ENCODE results near the gene RELN. TPM values are rescaled to one million over a fixed set of nuclear protein-coding genes. Genes with fewer than 3 reads are reported as not detected.

Gene RELN
- total and polyA plus RNA-seq, 9 of the 15 experiments (the other 6 are each of a cell fraction or from before 2014, with no cell fraction given), result 12.9 to 43.2 (median 18.1) TPM

- Histone ChIP-seq H3K9me1 (ENCODE audit: control insufficient read depth, insufficient read depth, low read length) (no peaks in the 10 kb centered on the region), H4K20me1 (replicated peaks; ENCODE audit: control insufficient read depth, insufficient read depth, low read length) (no peaks in the 10 kb centered on the region; the same call in 1 of the 2 replicates), H3K4me1 (replicated peaks in 1 of 2; ENCODE audit: control insufficient read depth in 2 of 2, insufficient read depth in 2 of 2, low read length in 2 of 2) (peaks cover 0 to 2% of the 10 kb centered on the region in 2 experiments; a peak in 3 of 5 replicates), H3K27ac (ENCODE audit: extremely low read depth, low read depth, low read length) (no peak overlapping the region), H3K9ac (ENCODE audit: insufficient read depth in 1 of 2, low read depth in 2 of 2, low read length in 2 of 2) (no peak overlapping the region), H3K36me3 (ENCODE audit: control insufficient read depth, insufficient read depth, low read length) (no peaks in the 10 kb centered on the region), H2AFZ (ENCODE audit: low read depth, low read length) (no peak overlapping the region), H3K27me3 (ENCODE audit: control insufficient read depth in 2 of 2, insufficient read depth in 2 of 2, low read length in 2 of 2) (no peaks in the 10 kb centered on the region), H3K4me3 (no peak overlapping the region), H3K9me3 (replicated peaks; ENCODE audit: control insufficient read depth, insufficient read depth, low read depth, low read length) (no peaks in the 10 kb centered on the region), H3K4me2 (ENCODE audit: insufficient read depth, low read length) (no peak overlapping the region), H3K79me2 (ENCODE audit: control insufficient read depth, insufficient read depth, low read length) (no peaks in the 10 kb centered on the region)
- peak; percentile 86 for ATAC-seq
- WGBS (ENCODE audit: insufficient coverage, low coverage, missing lambda C conversion rate), result 28% methylated on average over 4 of the region's 4 CpGs
- TF ChIP-seq TSHZ1 (CRISPR knock-in tag; IDR thresholded peaks at IDR 0.05) (no peak), CTCF (IDR thresholded peaks at IDR 0.05 in 2 of 3, conservative IDR thresholded peaks at IDR 0.05 in 1 of 3; ENCODE audit: insufficient read depth in 2 of 3, low read depth in 1 of 3, low read length in 3 of 3) (0 out of 6 replicates have a peak, but pooled peaks have one; percentile 6 to 18 (median 17)), MEIS2 (IDR thresholded peaks at IDR 0.05; ENCODE audit: partially characterized antibody) (peak; percentile 48), PBX2 (CRISPR knock-in tag; IDR thresholded peaks at IDR 0.05; ENCODE audit: low read depth) (no peak), PBX2 (tag; conservative IDR thresholded peaks at IDR 0.05; ENCODE audit: low read depth) (0 out of 2 replicates have a peak, but pooled peaks have one; percentile 15), ZNF696 (CRISPR knock-in tag; conservative IDR thresholded peaks at IDR 0.05) (no peak), PKNOX1 (IDR thresholded peaks at IDR 0.05) (peak; percentile 80)
- in situ Hi-C loops (cut with MboI) (no loop called here), intact Hi-C loops (cut with micrococcal nuclease) (no loop called here)
- BruUV-seq (replicated peaks), result no TSS peak
- POLR2A ChIA-PET, result no interaction called here
- CTCF ChIA-PET (ENCODE audit: low intra/inter-chr PET ratio), result no interaction called here
- FAIRE-seq, result no peak
- peak in 2 of 4 experiments; percentile 14 to 19 for DNase-seq (ENCODE audit: extremely low read depth in 1 of 4, low spot score in 3 of 4)
These were observed 132.0 kb downstream of the RELN start for GRCh38 chr7:103857435-103857834.
